OCI-LY3 (cell line): Measurements from ENCODE around the gene NLE1.

Experiments
- EZH2phosphoT487 ChIP-seq: fragments of 200-600 bp; shearing (Covaris generic); IDR thresholded peaks from 2 replicates; pipeline ENCODE4 v1.6.1; 2018; ENCODE audit warnings: antibody characterized with exemption, mixed run types, low read depth
- TF ChIP-seq, protein P1 (sequence below): fragments of 200-600, 300-600 bp; sonication (generic); IDR thresholded peaks from 2 replicates; pipeline ENCODE4 v1.5.1; 2014; ENCODE audit warnings: antibody characterized with exemption, low read length, low read depth

DNA sequence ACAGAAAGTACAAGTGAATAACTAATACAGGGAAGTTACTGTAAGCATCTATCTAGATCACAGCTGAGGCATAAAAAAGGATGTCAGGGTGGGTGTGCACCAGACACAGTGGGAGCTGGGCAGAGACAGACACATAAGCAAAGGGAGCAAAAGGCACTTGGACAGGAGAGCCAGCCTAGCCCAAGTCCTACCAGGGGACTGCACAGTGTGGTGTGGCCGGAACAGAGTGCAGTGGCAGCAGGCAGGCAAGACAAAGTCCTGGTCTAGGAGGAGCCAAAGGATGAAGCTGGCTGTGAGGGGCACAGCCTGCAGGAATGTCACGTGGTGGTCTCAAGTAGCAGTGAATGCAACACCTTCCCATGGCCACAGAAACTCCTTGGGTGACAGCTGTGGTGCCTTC is 44.3 kb downstream of the NLE1 start:
- TF ChIP-seq, protein P1, sequence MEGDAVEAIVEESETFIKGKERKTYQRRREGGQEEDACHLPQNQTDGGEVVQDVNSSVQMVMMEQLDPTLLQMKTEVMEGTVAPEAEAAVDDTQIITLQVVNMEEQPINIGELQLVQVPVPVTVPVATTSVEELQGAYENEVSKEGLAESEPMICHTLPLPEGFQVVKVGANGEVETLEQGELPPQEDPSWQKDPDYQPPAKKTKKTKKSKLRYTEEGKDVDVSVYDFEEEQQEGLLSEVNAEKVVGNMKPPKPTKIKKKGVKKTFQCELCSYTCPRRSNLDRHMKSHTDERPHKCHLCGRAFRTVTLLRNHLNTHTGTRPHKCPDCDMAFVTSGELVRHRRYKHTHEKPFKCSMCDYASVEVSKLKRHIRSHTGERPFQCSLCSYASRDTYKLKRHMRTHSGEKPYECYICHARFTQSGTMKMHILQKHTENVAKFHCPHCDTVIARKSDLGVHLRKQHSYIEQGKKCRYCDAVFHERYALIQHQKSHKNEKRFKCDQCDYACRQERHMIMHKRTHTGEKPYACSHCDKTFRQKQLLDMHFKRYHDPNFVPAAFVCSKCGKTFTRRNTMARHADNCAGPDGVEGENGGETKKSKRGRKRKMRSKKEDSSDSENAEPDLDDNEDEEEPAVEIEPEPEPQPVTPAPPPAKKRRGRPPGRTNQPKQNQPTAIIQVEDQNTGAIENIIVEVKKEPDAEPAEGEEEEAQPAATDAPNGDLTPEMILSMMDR: no peak
- TF ChIP-seq EZH2phosphoT487: no peak
